ENCODE measurements around the gene POC5. TPM values are rescaled to one million over a fixed set of nuclear protein-coding genes. Genes with fewer than 3 reads are reported as not detected.

POC5 gene, protein sequence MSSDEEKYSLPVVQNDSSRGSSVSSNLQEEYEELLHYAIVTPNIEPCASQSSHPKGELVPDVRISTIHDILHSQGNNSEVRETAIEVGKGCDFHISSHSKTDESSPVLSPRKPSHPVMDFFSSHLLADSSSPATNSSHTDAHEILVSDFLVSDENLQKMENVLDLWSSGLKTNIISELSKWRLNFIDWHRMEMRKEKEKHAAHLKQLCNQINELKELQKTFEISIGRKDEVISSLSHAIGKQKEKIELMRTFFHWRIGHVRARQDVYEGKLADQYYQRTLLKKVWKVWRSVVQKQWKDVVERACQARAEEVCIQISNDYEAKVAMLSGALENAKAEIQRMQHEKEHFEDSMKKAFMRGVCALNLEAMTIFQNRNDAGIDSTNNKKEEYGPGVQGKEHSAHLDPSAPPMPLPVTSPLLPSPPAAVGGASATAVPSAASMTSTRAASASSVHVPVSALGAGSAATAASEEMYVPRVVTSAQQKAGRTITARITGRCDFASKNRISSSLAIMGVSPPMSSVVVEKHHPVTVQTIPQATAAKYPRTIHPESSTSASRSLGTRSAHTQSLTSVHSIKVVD
- 9.5 to 13.1 TPM (median 11.6 TPM) in 5 replicates for total RNA-seq (2022; extraction: Qiagen RNA extraction; ENCODE audit: low read depth)

DNA sequence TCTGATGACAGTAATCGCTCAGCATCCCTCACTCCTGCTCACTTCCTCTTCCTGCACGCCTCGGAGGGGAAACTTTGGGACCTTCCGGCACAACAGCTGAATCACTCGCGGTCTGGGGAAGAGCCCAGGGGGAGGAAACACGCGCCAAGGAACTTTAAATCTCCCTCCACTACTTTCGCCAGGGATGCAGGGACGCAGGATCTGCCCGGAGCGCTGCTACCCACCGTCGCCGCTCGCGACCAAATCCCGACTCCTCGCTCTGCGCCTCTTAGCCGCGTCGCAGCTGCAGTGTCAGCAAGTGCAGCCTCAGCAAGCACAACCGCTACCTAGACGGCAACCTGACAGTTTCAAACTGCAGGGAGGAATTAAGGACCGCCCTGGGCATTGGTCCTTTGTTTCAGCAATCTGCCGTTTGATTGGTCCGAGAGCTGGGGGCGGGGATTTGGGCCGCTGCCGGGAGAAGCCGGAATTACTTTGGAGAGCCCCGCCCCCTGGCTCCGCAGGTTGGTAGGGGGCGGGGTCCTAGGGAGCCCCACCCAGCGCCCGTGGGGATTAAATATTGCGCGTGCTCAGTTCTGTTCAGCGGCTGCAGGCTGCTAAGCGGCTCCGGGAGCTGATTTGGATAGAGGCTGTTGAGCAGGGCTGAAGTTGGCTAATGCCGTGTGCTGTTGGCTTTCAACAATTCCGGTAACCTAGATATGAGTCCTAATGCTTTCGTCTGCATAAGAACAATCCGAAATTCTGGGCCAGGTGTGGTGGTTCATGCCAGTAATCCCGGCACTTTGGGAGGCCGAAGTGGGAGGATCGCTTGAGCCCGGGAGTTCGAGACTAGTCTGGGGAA lies at the start of gene POC5:
Gene POC5, minus strand, starts transcription at position 356 of the 841 bp plus-strand sequence. CDS start 4,500 bp downstream, outside the sequence.

Other genes with a start within 250 kb of the POC5 start
- 16.2 to 29.0 TPM (median 26.3 TPM) in 5 replicates for gene CERT1, start 205.8 kb downstream of the POC5 start, total RNA-seq (2022; extraction: Qiagen RNA extraction; ENCODE audit: low read depth)
- 6.0 to 12.5 TPM (median 11.6 TPM) in 5 replicates for gene POLK, start 205.5 kb downstream of the POC5 start, total RNA-seq (2022; extraction: Qiagen RNA extraction; ENCODE audit: low read depth)
- 0.07 TPM in 1 of 5 replicates, not detected in the others for gene ANKDD1B, start 106.0 kb downstream of the POC5 start, total RNA-seq (2022; extraction: Qiagen RNA extraction; ENCODE audit: low read depth)

Measured in A549 treated with RU486 at 1 μM for 4 hours (cell line).